Articular chondrocyte of knee joint (primary cell): ENCODE data around the gene DNAJA1. TPM values are rescaled to one million over a fixed set of nuclear protein-coding genes. Genes with fewer than 3 reads are reported as not detected.

Experiments
- total RNA-seq: library from RNA; depleted of rRNA; stranded (reverse); fragments of >200 nt; gene quantifications from 2 replicates; pipeline ENCODE4 v1.2.3, GENCODE V29; 2012

Gene DNAJA1
- 112 and 124 TPM in 2 replicates for total RNA-seq

DNA sequence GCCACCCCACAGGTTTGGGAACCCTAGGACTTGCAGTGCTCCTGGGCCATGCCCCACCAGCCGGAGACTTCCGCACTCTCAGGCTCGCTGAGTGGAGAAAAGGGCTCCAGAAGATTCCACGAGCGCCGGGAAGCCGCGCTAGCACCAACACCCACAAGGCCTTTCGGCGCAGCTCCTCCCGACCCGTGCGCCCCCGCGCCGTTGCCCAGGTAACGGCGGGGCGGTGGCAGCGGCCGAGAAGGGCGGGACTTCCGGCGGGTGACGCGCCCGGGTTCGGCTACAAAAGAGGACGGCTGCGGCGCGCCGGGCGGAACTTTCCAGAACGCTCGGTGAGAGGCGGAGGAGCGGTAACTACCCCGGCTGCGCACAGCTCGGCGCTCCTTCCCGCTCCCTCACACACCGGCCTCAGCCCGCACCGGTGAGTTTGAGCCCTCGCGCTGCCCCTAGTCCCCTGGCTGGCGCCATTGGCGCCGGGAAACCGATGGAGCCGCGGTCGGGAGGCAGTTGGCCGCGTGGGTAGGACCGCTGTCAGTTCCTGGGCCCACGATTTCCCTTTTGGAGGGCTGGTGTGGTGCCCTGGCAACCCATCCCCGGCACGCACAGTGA is at the start of gene DNAJA1:
Gene DNAJA1 (plus strand): TSS at position 308 of the 606 bp plus-strand sequence. CDS start 1,212 bp downstream, outside the sequence.

DNA sequence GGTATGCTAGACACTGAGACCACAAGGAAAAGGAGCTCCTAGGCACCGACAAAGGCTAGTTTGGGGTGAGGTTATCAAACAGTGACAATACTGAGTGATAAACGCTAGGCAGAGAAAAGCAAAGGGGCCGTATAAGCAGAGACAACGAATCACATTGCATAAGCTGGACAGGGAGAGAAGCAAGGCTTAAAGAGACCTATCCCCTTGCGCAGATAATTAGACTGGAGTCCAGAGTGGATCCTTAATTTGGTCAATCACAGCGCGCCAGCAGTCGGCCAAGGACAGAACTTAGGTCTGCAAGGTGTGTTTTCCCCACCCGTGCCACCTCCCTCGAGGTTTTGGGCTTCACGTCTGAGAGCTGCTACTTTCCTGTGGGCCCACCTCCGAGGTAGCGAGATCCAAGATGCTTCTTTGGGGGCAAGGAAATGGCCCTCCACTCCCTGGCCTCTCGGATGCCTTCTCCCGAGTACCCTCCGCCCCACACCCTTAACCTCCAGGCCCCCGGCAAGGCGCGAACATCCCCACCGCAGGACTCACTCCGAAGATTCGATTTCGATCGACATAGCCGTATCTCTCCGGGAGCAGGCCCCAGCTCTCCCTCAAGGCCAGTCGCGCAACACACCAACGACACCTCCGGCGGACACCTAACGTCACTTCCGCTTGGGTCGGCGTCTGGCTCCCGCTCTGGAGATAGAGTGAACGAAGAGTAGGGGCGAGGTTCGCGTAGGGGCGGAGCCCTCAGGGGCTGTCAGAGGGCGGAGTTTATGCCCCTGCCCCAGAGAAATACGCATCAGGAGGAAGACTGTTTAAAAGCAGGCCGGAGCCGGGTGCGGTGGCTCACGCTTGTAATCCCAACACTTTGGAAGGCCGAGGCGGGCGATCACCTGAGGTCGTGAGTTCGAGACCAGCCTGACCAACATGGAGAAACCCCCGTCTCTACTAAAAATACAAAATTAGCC is 51.3 kb downstream of the DNAJA1 start, which contains the start of gene SMU1:
Gene SMU1 (minus strand): TSS at position 629 of the 959 bp plus-strand sequence. CDS start 66 bp downstream, at position 563.

Other genes starting within 250 kb of the DNAJA1 start
- gene TMEM215, start 241.7 kb upstream of the DNAJA1 start, total RNA-seq = not detected in 2 replicates
- 30.4 and 32.5 TPM in 2 replicates for gene APTX, start 23.6 kb upstream of the DNAJA1 start, total RNA-seq
- gene SMU1, start 51.4 kb downstream of the DNAJA1 start, total RNA-seq = 27.6 and 34.5 TPM in 2 replicates
- 129 and 136 TPM in 2 replicates for gene B4GALT1, start 142.1 kb downstream of the DNAJA1 start, total RNA-seq
- gene SPINK4, start 214.9 kb downstream of the DNAJA1 start, total RNA-seq = not detected in 2 replicates
- 56.9 and 62.2 TPM in 2 replicates for gene BAG1, start 239.4 kb downstream of the DNAJA1 start, total RNA-seq
- 75.7 and 85.1 TPM in 2 replicates for gene CHMP5, start 239.8 kb downstream of the DNAJA1 start, total RNA-seq